Smooth muscle cell of the brain vasculature (primary cell): ENCODE results near the gene SLC25A30.

Experiments
- DNase-seq: peaks from one replicate; pipeline ENCODE4 v3.0.0-alpha.2; 2012; ENCODE audit warnings: low read depth, low spot score

The SLC25A30 gene

DNA sequence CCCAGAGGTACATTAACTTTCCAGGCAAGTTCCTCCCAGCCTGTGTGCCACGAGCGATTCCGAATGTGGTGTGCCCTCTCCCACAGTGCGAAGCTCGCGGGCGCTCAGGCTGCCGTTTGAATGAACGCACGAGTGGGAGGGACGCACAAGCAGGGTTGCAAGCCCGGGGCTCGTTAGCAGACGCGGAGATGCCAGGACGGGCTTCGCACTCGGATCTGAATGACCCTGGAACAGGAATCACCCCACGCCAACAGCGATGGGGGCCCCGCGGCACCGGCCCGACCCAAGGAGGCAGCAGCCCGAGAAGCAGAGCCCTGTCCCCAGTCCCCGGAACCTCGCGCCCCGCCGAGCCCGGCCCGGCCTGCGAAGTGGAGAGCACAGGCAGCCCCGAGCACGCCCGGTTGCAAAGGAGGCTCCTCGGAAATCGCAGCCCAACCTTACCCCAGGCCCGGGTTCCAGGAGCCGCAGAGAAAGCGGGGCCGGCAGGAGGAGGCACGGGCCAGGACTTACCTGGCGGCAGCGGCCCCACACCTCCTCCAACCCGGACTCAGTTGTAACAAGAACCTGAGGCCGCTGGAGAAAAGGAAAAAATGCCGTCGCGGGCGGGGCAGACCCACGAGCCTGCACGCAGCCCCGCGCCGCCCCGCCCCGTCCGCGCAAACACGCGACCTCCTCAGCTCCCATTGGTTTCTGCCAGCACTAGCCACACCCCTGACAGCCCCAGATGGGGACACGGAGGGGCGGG, at the start of gene SLC25A30:
TSS of gene SLC25A30 (minus strand) at position 584 of the 745 bp plus-strand sequence. CDS start 6,948 bp downstream, outside the sequence.
- DNase-seq: peak; percentile 62

GRCh38 chr13:45466359-45466758, 48.2 kb upstream of the SLC25A30 start:
- DNase-seq: no peak

DNA sequence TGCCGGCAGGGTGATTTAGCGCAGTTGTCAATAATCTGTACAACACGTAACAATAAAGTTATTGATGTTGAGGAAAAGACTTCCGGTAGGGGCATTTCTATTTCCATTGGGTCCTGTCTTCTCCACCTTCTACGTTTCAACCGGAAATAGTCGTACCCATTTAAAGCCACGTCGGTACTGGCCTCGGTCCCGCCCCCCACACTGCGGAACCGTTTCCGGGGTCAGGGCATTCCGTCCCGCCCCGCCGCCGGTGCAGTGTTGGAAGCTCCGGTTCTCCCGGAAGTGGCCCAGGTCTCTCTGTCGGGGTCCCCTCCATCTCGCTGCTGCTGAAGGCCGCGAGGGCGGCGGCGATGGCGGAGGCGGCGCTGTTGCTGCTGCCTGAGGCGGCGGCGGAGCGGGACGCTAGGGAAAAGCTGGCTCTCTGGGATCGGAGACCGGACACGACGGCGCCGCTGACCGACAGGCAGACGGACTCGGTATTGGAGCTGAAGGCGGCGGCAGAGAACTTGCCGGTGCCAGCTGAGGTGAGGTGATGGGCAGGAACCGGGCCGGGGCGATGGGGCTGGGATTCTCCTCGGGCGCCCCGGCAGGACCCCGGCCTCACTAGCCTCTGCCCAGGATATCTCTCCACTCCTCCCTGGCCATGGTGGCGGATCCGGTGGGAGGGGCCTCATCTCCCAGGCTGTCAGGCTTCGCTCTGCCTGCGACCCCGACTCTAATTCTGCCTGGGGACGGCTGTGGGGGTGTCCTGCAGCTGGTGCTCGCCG, 46.7 kb upstream of the SLC25A30 start, which contains the start of gene COG3:
TSS of gene COG3 (plus strand) at position 253 of the 767 bp plus-strand sequence. CDS start at position 351, 98 bp downstream.
- peak; percentile 91 for DNase-seq

- DNase-seq: no peak
Observed at GRCh38 chr13:45464141-45464686, 46.0 kb upstream of the SLC25A30 start.

- no peak for DNase-seq
Observed at GRCh38 chr13:45456196-45456972, 38.2 kb upstream of the SLC25A30 start.

- no peak for DNase-seq
Observed at GRCh38 chr13:45454204-45454603, 36.0 kb upstream of the SLC25A30 start.

DNA sequence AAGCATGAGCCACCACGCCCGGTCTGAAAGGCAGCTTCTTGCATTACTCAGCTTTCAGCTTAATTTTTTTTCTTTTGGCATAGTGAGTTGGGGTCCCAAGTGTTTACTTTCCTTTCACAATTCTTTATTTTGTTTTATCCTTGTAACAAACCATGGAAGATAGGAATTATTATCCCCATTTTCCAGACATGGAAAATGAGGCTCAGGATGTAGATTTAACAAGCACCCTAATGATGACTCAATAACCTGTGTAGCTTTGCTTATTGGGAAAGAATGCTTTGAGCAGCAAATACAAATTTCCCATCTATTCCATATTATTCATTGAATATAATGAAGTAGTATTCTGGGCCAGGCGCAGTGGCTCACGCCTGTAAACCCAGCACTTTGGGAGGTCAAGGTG, 33.1 kb upstream of the SLC25A30 start:
- no peak for DNase-seq

- DNase-seq: no peak
Observed at GRCh38 chr13:45448965-45449559, 30.9 kb upstream of the SLC25A30 start.

DNA sequence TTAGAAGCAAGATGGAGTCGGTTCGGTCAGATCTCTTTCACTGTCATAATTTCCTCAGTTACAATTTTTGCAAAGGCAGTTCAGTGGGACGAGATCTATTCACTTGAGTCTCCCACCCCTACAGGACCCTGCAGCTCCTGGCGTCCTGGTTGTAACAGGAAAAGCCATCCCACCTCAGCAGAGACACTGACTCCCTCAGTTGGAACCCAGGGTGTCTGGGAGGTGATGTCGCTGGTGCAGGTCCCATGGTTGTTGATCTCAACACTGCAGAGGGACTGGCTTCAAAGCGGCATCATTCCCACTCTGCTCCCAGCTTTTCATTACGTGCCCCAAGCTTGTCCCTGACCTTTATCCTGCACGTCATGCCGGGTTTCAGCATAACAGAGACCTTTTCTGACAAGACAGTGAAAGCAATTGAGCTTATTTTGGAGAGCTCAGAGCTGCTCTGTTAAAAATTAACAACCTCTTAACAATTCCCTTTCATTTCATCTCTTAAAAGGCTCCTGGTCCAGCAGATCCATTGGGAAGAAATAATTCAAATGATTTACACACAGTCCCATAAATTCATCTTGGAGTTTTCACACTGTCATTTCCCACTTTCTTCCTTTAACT, 29.0 kb upstream of the SLC25A30 start:
- no peak for DNase-seq

DNA sequence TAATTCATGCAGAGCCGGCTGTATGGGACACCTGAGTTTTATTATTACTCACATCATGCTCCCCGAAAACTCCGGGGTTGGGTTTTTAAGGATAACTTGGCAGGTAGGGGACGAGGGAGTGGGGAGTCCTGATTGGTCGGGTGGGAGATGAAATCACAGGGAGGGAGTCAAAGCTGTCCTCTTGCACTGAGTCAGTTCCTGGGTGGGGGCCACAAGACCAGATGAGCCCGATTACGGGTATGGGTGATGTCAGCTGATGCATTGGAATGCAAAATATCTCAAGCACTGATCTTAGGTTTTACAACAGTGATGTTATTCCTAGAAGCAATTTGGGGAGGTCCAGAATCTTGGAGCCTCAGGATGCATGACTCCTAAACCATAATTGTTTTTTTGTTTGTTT, 28.0 kb upstream of the SLC25A30 start:
- DNase-seq: no peak

DNA sequence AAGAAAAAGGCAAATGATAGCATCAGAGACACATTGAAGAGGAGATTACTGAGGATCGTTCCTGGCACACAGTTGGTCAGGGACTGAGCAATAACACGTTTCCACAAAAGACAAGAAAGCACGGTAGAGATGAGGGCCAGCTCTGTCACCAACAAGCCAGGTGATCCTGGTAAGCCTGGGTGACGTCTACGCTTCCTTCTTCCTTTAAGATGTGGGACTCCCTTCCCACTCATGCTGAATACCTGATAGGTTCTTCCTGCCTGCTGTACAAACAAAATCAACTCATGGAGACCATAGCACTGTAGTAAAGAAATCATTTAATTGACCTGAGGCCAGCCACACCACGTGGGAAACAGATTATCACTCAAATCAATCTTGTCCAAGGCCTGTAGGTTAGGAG, 26.9 kb upstream of the SLC25A30 start:
- DNase-seq: no peak

DNA sequence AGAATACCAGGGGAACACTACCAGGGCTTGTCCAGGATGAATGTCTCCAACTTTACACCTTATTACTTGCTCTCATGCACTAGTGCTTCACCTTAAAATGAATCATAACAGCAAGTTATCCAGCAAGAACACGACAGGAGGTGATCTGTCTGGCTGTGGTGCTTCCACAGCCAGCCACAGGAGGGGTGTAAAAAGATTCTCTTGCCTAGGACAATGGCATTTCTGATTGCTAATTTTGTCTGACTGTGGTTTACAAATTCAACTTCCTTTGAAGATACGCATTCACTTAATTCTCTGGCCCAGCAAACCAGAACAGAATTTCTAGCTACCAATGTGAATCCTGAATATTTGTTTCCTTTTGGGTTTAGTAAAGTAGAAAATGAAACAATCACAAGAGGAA, 23.5 kb upstream of the SLC25A30 start:
- DNase-seq: no peak

- no peak for DNase-seq
Observed at GRCh38 chr13:45439781-45440462, 21.7 kb upstream of the SLC25A30 start.

DNA sequence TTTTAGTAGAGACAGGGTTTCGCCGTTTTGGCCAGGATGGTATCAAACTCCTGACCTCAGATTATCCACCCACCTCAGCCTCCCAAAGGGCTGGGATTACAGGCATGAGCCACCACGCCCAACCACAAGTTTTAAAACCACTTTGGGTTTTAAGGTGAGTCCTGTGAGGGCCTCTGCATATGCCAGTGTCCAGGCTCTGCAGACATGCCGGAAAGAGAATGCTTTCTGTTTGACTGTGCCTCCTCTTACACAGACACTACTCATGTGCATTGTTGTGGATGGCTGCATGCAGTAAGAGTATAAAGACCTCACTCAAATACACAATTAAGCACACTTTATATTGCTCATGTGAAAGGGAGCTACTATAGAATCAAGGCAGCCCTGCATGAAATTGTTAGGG, 20.8 kb upstream of the SLC25A30 start:
- no peak for DNase-seq

DNA sequence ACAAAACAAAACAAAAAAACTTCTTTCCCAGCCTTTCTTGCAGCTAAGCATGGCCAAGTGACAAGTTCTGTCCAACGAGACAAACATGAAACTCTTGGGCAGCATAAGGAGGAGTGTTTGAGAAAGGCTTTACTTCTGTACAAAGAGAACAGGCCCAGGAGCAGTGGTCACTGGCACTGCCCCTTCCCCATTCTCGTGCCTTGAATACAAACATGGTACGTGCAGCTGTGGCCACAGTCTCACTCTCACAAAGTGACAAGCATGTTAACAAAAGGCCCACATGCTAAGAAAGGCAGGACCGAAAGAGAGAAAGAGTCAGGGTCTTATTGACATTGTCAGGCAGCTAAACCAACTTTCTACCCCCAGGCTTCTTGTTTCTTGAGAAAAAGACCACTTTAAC, 19.8 kb upstream of the SLC25A30 start:
- no peak for DNase-seq

- DNase-seq: no peak
Observed at GRCh38 chr13:45436953-45437352, 18.8 kb upstream of the SLC25A30 start.

DNA sequence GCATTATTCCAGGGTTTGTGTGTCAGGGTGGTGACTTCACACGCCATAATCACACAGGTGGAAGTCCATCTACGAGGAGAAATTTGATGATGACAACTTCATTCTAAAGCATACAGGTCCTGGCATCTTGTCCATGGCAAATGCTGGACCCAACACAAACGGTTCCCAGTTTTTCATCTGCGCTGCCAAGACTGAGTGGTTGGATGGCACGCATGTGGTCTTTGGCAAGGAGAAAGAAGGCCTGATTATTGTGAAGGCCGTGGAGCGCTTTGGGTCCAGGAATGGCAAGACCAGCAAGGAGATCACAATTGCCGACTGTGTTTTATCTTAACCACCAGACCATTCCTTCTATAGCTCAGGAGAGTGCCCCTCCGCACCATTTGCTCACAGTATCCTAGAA, 18.2 kb upstream of the SLC25A30 start:
- DNase-seq: no peak

GRCh38 chr13:45434556-45435371, 16.6 kb upstream of the SLC25A30 start:
- DNase-seq: no peak

DNA sequence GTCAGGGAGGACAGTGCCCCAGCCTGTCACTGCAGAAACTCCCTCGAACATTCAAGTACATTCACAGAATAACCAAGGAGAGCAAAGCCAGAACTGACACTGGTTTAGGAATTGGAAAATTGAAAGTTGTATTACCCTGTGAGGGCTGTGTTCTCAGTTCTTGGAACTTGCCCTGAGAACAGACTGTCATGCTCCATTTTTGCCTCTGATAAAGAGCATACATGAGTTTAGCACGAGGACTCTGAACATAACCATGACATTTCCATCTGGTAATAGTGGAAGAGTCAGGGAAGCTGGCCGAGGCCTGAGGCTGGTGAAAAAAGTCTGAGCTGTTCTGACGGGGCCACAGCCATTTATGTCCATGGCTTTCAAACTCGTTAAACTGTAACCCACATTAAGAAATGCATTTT, 15.2 kb upstream of the SLC25A30 start:
- DNase-seq: no peak
